GM18499 (cell line): ENCODE results near the gene CHCHD2.
A peak's percentile ranks its signal among the peaks of the same experiment; 100 is the strongest.
"Not testable (repeated sequence)": the region's sequence is repeated elsewhere in the genome, so short reads cannot be mapped to it uniquely, and the experiment has no call there.

ENCODE experiments used
- ATAC-seq: cut with Tn5 transposase; IDR thresholded peaks from one replicate; pipeline ENCODE4 v1.9.1; 2021; ENCODE audit warnings: moderate number of reproducible peaks; ENCODE audit not compliant: insufficient read depth, unreplicated experiment

Gene CHCHD2

GRCh38 chr7:56086761-56087160 is 19.5 kb downstream of the CHCHD2 start:
- ATAC-seq, result no peak

GRCh38 chr7:56083150-56083785 is 23.0 kb downstream of the CHCHD2 start:
- ATAC-seq, result no peak

- no peak for ATAC-seq
These were observed 24.5 kb downstream of the CHCHD2 start for GRCh38 chr7:56081626-56082340.

- ATAC-seq, result not testable (repeated sequence)
These were observed 25.4 kb downstream of the CHCHD2 start for GRCh38 chr7:56080726-56081435.

GRCh38 chr7:56079450-56080185 is 26.7 kb downstream of the CHCHD2 start:
- no peak for ATAC-seq

GRCh38 chr7:56078196-56078595 is 28.1 kb downstream of the CHCHD2 start:
- ATAC-seq, result no peak

- ATAC-seq, result no peak
These were observed 28.6 kb downstream of the CHCHD2 start for GRCh38 chr7:56077681-56078080.

- peak; percentile 84 for ATAC-seq
These were observed 31.9 kb downstream of the CHCHD2 start for GRCh38 chr7:56074371-56074791.

- ATAC-seq, result not testable (repeated sequence)
These were observed 39.9 kb downstream of the CHCHD2 start for GRCh38 chr7:56066376-56066775.

GRCh38 chr7:56063882-56064625 is 42.2 kb downstream of the CHCHD2 start, which contains the start of gene SUMF2:
SUMF2 (plus strand) TSS chr7:56064286; CDS start chr7:56064312, 26 bp downstream.
- peak; percentile 59 for ATAC-seq

GRCh38 chr7:56063500-56063881 is 42.8 kb downstream of the CHCHD2 start:
- no peak for ATAC-seq

- ATAC-seq, result no peak
These were observed 43.9 kb downstream of the CHCHD2 start for GRCh38 chr7:56062382-56062781.

- ATAC-seq, result no peak
These were observed 52.3 kb downstream of the CHCHD2 start for GRCh38 chr7:56053993-56054392.

- no peak for ATAC-seq
These were observed 52.9 kb downstream of the CHCHD2 start for GRCh38 chr7:56053379-56053778.
